ENCODE data around the gene VARS2.
A peak's percentile ranks its signal among the peaks of the same experiment; 100 is the strongest.

Gene VARS2

DNA sequence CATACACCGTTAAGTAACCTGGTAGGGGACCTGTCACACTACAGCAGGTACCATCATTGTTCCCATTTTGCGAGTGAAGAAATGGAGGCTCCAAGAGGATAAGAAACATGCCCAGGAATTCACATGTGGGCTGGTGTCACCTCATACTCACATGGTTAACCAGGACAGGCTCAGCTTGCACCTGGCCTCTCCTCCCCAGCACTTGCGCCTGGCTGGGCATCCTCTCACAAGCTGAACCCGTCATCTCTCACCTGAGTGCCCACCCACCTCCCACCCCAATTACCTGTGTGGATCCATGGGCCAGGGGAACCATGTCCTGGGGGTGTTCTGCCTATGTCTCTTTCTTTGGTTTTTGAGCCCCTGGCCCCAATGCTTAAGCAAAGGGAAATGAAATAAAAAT is 16.5 kb downstream of the VARS2 start:
- DNase-seq (ENCODE audit: low spot score): no peak

DNA sequence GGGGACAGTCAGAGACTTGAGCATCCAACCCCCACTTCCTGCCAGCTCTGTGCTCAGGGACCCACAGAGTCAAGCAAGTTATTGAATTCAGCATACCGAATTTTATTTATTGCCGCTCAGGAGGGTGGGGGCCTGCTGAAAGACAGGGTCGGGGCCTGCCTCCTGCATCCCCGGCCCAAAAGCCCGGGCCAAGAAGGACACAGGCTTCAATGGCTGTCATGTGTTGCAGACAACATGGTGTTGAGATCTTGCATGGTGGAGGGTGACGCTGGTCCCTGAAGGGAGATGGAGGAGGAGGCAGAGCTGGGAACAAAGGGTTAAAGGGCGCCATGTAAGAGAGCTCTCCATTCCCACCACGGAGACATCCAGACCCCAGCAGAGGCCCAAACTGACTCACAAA is 17.2 kb downstream of the VARS2 start:
- DNase-seq (ENCODE audit: low spot score): no peak

DNA sequence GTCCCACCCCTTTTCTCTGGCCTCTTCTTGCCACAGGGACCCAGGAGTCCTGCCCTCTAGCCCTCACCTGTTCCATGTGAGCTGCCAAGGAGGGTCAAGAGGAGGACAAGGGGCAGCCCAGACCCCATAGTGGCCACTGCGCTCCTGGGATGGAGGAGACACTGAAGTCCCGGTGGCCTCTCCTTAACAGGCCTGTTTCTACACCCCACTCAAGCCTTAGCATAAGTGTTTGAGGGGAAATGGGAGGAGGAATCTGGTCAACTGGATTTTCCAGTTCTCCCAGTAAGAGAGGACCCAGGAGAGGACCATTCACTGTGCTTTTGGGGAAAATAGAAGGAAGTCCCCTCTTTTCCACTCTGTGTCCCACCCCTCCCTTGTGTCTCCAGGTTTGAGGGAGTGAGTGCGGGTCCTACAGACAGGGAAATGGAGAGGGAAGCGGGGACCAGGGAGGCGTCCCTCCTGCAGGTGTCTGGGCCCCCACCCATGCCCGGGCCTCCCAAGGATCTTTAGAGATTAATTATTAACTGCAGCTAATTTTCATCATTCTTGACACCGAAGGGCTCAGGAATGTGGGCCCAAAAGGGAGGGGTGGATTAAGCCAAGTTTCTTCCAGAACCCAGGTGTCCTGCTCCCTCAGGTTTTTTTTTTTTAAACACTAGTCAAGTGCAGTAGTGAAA is 18.1 kb downstream of the VARS2 start, which contains the start of gene SFTA2:
SFTA2 (minus strand) TSS at position 202 of the 677 bp plus-strand sequence; CDS start at position 128, 74 bp downstream.
- no peak for DNase-seq (ENCODE audit: low spot score)

DNA sequence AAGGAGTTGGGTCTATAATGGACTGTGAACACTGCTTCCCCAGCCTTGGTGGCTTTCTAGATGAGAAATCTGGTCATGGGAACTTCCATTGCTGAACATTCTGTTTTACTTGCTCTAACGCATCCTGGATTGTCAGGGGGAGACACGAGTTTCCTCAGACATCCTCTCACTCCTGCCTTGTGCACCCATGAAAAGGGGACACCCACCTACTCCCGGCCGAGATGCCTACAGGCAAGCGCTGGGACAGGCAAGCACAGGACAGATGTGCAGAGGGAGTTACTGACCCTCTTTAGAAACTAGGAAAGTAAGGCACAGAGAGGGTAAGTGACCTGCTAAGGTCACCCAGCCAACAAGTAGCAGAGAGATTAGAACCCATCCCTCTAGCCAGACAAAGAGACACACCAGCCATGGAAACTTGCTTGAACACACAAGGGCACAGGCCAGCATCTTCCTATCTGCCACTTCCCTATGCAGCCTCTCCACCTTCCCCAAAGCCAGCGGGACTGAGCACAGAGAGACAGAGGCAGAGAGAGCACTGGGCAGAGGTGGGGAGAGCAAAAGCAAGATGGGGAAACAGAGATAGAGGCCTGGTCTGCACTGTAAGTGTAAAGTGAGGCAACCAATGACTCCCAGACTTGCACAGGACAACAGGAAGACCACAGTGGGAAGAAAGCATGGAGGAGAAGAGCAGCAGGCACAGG is 18.8 kb downstream of the VARS2 start:
- no peak for DNase-seq (ENCODE audit: low spot score)

DNA sequence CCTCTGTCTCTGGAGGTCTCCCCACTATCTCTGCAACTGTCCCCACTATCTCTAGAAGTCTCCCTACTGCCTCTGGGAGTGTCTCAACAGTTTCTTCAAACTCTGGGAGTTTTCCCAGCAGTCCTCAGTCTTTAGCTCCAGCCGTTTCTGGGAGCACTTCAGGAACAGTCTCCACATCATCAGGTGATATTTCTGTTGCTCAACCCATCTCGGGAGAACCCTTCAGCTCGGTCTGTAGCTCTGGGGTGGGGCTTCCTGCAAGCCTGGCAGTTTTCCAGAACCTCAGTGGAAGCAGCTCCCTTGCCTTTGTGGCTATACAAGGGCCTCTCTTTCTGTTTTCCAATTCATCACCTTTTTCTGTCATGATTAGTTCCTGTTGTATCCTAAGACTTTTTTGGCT is 21.0 kb downstream of the VARS2 start:
- DNase-seq (ENCODE audit: low spot score): no peak

DNA sequence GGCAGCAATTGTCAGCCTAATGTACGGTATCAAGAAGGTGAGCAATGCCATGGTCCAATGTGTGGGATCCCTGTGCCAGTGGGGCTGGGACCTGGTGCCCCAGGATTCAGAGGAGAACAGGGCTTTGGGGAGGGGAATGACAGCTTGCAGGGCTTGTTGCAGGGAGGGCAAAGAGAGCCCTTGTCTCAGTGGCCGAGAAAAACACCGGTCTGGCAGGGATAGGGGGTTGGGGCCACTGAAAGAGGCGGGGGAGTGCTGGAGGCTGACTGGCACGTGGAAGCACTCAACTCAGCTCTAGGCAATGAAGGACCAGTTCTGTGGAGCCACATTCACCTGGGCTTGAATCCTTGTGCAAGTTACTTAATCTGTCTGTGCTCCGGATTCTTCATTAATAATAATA is 23.2 kb downstream of the VARS2 start:
- no peak for DNase-seq (ENCODE audit: low spot score)

DNA sequence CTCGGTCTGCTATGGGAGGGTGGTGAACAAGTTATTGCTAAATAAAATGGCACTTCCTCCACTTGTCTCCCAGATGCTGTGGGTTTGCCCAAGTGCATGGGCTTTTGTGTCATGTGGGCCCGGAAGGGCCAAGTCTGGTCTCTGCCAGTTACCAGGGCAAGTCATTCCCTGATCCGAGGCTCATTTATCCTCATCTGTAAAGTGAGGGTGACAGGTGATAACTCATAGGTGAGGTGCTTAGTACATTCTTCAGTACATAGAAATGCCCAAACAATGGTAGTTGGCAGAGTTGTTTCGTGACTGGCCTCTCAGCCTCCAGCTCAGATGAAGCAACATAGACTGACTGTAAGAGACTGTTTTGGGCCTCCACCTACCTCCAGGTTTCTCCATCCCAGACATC is 24.7 kb downstream of the VARS2 start:
- no peak for DNase-seq (ENCODE audit: low spot score)

DNA sequence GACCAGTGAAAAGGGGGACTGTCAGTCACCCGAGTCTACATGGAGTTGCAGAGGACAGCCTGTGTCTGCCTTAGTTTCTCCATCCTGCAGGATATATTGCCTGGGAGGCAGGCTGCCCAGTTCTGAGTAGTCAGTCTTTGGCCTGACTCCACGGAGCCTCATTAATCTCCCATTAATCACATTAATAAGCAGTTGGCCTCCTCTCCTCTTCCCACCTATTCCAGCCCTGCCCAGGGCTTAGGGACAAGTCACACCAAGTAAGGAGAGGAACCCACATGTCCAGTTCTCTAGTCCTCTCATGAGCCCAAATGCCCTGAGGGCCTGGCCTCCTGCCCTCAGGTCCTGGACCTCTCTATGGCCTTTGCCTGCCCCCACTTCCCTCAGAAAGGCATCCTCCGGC is 25.4 kb downstream of the VARS2 start:
- no peak for DNase-seq (ENCODE audit: low spot score)

DNA sequence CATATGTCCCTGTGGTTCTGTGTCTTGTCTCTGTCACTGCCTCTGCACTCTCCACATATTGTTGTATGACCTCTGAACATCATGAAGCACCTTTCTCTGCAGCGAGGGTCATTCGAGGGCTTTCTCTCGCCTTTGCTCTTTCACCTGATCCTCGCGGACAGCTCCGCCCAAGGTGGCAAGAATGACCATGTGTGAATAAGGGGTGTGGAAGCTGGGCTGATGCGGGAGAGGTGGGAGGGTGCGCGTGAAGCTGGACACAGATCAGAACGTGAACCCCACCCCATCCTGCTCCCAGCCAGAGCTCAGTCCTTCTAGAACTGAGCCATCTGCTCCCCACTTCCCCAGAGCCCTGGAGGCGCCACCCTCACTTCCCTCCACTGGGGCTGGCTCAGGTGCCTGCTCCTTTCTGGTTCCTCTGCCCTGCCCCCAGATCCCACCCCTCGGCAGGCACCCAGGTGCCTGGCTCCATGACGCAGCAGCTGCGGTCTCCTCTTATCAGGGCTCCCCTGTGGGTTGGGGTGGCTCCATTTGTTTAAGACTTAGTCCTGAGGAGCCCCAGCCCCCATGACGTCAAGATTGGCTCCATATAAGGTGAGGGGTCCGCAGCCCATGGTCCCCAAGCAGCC is 26.4 kb downstream of the VARS2 start, which contains the start of gene MUCL3:
MUCL3 (plus strand) TSS at position 613 of the 626 bp plus-strand sequence. CDS start 27 bp downstream, outside the sequence.
- DNase-seq (ENCODE audit: low spot score): no peak

DNA sequence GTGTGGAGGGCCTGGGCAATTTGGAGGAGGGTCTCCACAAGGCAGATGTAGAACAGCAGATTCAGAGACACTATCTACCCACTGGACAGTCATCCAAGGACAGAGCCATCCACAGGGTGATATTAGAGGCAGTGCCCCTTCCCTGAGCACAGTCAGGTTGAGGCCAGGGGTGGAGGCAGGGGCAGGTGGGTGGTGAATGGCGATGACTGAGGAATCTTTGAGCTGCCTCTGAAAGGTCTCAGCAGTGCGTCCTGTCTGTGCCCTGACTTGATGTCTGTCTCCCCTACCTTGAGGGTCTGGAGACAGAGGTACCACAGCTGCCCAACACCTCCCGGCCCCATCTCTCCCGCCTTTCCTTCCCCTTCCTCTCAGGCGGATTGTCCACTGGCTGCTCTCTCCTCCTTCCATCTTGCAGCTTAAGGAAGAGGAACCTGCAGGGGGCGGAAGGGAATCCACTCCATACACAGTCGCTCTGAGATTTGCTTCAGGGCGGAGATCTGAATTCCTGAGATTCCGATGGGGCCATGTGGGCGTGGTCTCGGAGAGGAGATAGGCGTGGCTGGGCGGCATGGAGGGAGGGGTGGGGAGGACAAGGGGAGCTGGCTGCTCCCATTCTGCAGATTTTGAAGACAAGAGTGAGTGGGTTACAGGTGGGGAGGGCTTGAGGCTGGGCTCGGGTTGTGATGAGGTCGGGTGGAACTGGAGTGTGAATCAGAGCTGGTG is 28.5 kb downstream of the VARS2 start:
- no peak for DNase-seq (ENCODE audit: low spot score)

DNA sequence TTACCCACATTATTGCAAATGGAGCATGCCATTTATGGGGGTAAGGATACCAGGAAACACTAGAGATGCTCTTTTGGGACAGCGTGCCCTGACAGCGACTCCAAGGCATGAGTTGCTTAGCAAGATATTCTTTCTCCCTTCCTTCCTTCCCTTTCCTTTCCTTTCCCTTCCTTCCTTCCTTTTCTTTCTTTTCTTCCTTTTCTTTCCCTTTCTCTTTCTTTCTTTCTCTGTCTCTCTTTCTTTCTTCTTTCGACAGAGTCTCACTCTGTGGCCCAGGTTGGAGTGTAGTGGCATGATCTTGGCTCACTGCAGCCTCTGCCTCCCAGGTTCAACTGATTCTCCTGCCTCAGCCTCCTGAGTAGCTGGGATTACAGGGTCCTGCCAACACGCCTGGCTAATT is 30.0 kb downstream of the VARS2 start:
- DNase-seq (ENCODE audit: low spot score): no peak

DNA sequence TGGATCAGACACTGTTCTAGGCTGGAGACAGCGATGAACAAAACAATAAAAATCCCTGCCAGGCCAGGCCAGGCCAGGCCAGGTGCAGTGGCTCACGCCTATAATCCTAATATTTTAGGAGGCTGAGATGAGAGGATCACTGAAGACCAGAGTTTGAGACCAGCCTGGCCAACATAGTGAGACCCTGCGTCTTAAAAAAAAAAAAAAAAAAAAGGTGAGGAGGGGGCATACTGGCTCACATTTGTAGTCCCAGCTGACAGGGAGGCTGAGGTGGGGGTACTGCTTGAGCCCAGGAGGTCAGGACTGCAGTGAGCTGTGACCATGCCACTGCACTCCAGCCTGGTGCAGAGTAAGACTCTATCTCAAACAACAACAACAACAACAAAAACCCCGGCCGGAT is 31.2 kb downstream of the VARS2 start:
- DNase-seq (ENCODE audit: low spot score): no peak

DNA sequence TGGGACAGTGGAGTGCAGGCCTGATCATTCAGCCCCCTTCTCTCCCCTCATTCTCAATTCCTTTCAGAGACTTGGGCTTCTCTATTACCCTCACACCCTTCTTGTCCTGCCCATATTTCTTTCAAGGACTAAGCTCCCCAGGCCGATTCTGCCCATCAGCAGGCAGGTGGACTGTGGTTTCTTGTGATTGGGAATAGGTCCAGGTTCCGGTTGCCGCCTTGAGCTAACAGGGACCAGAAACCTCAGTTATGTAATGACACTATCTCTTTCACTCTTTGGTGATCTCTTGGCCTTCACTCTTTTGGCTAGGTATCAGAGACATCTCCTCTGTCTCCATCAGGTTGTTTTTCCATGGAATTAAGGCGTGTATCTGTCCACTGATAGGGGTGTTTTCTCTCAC is 33.2 kb downstream of the VARS2 start:
- DNase-seq (ENCODE audit: low spot score): no peak

DNA sequence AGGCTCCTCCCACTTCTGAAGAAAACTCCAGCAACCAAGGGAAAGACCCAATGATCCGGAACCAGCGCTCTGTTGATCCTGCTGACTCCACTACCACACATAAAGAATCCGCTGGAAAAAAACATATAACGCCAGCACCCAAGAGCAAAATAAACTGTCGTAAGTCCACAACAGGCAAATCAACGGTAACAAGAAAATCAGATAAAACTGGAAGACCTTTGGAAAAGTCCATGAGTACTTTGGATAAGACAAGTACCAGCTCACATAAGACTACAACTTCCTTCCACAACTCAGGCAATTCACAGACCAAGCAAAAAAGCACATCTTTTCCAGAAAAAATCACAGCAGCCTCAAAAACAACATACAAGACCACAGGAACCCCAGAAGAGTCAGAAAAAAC is 34.8 kb downstream of the VARS2 start:
- DNase-seq (ENCODE audit: low spot score): no peak

DNA sequence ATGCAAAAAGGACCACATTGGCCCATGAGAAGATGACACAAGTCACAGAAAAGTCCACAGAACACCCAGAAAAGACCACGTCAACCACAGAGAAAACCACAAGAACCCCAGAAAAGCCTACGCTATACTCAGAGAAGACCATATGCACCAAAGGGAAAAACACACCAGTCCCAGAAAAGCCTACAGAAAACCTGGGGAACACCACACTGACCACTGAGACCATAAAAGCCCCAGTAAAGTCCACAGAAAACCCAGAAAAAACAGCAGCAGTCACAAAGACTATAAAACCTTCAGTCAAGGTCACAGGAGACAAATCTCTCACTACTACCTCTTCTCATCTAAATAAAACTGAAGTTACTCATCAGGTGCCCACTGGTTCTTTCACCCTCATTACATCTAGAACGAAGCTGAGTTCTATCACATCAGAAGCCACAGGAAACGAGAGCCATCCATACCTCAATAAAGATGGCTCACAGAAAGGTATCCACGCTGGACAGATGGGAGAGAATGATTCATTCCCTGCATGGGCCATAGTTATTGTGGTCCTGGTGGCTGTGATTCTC is 38.0 kb downstream of the VARS2 start:
- DNase-seq (ENCODE audit: low spot score): no peak

DNA sequence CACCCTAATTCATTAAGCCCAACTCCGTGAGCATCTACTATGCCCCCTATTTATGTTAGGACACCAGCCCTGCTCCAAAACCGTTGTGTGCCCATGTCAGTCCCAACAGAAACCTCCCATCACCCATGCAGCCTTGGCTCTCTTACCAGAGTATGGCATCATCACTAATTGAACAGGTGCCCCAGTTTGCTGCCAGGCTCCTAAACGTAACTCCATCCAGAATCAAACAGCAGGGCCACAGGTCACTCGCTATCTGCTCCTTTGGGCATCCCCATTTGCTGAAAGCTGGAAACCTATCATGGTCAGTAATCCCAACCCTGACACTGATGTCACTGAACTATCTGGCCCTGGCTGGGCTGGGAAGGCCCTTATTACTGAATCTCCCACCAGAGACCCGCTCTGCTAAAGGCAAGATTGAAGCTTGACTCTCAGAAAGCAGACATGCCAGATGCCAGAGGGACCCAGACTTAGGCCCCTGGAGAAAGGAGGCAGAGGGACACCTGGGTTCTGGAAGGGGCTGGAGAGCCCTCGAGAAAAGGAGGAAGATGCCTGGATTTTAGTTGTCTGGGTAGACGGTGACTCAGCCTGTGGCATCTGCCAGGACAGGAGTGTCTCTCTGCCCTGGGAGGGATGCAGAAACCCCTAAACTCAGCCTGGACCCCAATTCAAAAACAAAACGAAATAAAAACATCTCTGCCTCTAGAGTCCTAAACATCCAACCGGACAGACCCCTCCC is 40.8 kb downstream of the VARS2 start:
- peak; percentile 27 for DNase-seq (ENCODE audit: low spot score)

DNA sequence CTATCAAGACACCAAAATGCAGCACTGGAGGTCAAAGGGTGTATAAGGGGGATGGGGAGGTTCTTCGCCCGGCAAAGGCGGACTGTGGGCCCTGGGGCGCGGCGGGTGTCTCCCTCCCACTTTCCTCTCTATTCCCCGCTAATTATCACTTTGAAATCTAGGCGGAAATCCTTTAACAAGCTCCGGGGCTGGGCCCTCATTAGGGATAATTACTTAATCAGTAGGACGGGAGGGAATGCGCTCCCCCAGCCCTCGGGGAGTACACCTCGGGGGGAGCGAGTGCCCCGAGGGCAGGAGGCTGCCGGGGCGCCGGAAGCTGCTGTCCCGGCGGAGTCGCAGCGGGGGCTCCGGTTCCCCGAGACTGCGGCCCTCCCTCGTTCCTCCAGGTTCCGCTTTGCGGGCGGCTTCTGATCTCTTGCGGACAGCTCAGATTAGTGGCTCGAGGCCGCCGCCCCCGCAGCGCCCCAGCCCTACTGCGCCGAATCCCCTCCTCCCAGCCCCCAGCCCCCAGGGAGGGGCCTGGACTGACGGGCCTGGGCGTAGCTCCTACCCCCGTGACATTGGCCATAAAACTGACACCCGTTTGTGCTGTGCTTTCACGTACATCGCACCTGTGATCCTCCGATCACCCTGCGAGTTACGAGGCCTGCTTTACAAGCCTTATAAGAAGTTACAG is 41.5 kb downstream of the VARS2 start:
- DNase-seq (ENCODE audit: low spot score): peak; percentile 53

DNA sequence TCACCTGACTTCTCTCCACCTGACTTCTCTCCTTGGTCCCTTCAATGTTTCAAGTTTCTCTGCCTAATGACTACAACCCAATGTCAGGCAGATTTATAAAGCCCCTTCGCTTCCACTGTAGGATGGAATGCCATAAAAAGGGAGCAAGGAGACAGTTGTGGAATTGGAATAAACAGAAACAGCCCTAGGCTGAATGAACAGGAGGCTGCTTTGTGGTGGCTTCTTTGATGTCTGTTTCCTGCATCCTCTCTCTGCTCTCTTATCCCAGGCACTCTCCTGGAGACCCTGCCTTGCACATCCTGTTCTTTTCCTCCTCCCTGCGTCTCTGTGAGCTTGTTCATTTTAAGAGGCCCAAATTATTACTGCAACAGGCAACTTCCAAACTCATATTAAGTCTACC is 43.7 kb downstream of the VARS2 start:
- no peak for DNase-seq (ENCODE audit: low spot score)

DNA sequence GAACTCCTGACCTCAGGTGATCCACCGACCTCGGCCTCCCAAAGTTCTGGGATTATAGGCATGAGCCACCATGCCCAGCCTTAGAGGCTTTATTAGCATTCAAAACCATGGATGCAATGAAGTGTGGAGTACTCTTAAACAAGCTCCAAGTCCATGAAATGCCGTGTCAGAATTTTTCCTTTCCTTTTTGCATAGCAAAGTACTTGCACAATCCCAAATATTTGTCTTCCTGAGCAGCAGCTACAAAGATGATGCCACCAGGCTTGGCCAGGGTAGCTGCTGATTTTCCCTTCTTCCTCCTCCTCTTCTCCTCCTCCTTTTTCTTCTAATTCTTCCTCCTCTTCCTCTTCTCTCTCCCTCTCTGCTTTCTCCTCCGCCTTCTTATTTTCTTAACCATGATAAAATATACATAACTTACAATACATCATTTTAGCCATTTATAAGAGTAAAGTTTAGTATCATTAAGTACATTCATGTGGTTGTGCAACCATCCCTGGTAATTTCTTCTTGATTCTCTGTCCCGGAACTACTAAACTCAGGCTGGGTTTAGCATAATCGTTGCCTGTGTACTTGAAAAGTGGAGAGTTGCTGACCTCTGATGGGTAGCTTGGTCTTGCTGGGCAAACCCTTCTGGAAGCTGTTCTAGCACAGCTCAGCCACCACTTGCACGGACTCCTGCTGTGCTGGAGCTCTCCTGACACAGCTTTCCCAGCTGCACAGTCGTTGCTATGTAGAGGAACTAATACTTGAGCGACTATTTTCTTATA is 47.1 kb downstream of the VARS2 start:
- DNase-seq (ENCODE audit: low spot score): no peak

DNA sequence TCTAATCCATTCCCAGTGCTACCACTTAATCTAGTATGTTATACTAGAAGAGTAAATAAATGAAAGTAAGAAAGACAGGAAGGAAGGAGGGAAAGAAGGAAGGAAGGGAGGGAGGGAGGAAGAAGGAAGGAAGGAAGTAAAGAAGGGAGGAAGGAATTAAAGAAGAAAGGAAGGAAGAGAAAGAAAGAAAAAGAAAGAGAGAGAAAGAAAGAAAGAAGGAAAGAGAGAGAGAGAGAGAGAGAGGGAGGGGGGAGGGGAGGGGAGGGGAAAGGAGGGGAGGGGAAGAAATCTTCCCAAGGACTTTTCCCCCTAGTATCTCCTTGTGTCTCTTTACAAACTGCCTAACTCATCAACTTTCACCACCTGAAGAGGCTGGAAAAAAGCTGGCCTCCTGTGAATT is 48.7 kb downstream of the VARS2 start:
- DNase-seq (ENCODE audit: low spot score): no peak

Measured in pons (tissue), 1 donor.